22Rv1 (cell line): ENCODE data around the gene DKK3.

Experiments
- ZFX ChIP-seq: fragments of 450-650 bp; IDR thresholded peaks from 2 replicates; pipeline ENCODE4 v1.6.1; 2017; ENCODE audit warnings: antibody characterized with exemption, borderline replicate concordance
- TF ChIP-seq, protein P1 (sequence below): fragments of 450-650 bp; IDR thresholded peaks from 2 replicates; pipeline ENCODE4 v1.5.1; 2017; ENCODE audit warnings: mild to moderate bottlenecking

DNA sequence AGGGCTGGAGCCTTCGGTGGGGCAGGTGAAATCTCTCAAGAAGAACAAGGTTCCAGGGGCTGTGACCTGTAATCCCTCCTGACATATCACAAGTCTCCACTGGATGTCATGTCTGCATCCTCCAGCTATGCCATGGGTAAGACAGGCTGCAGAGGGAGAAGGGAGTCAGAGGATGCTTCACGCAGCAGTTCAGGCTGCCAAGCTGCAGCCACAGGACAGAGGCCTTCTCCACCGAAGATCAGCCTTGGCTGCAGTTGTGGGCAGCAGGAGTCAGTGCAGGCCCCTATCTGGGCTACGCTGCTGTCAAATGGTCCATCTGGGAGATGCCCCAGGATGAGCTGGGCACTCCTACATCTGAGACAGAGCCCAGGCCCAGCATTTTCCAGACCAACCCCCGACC, 25.0 kb downstream of the DKK3 start:
- TF ChIP-seq, protein P1, sequence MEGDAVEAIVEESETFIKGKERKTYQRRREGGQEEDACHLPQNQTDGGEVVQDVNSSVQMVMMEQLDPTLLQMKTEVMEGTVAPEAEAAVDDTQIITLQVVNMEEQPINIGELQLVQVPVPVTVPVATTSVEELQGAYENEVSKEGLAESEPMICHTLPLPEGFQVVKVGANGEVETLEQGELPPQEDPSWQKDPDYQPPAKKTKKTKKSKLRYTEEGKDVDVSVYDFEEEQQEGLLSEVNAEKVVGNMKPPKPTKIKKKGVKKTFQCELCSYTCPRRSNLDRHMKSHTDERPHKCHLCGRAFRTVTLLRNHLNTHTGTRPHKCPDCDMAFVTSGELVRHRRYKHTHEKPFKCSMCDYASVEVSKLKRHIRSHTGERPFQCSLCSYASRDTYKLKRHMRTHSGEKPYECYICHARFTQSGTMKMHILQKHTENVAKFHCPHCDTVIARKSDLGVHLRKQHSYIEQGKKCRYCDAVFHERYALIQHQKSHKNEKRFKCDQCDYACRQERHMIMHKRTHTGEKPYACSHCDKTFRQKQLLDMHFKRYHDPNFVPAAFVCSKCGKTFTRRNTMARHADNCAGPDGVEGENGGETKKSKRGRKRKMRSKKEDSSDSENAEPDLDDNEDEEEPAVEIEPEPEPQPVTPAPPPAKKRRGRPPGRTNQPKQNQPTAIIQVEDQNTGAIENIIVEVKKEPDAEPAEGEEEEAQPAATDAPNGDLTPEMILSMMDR, result no peak
- no peak for TF ChIP-seq ZFX
